GM12801 (cell line): ENCODE data around the gene ST6GALNAC6.

ENCODE experiments used
- TF ChIP-seq, protein P1 (sequence below): IDR thresholded peaks from one replicate; pipeline ENCODE4 v1.5.1; 2011; ENCODE audit warnings: control low read depth; ENCODE audit not compliant: insufficient read length; ENCODE audit errors: extremely low read depth

ST6GALNAC6 gene

DNA sequence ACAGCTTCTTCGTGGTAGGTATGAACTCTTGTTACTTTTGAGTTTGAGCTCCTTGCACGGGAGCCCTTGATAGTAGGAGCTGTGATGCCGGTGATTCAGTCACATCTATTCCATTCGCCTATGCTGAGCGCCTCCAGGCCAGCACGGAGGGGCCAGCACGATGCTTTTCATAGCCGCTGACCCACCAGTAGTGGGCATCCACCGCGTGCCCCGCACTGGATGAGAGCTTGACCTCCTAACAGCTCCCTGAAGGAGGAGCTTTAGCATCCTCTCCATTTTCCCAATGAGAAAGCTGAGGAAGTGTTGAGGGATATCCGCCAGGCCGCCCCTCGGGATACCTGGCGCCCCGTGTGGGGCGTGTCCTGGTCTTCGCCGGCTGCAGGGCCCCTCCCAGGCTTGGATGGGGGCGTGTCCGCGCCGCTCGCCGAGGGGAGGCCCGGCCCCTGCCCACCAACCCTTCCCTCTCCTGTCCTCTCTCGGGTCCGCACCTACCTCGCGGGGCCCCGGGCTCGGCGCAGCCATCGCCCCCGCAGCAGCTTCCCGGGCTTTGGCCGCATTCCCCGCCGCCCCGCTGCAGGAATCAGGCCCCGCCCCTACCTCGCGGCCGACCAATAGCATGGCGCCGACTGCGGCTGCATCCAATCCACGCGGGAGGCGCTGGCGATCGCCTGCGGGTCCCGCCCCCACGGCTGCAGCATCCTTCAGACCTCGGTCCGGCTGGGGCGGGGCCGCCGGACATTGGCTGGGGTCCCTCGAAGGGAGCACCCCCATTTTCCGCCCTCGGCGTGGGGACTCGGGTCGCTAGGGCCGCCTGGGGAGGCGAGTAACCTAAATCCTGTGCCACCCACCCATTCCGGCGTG, 31.1 kb upstream of the ST6GALNAC6 start, which contains the start of gene PIP5KL1:
Gene PIP5KL1, minus strand, starts transcription at position 547 of the 861 bp plus-strand sequence. Its CDS starts 25 bp downstream, at position 522.
- TF ChIP-seq, protein P1, sequence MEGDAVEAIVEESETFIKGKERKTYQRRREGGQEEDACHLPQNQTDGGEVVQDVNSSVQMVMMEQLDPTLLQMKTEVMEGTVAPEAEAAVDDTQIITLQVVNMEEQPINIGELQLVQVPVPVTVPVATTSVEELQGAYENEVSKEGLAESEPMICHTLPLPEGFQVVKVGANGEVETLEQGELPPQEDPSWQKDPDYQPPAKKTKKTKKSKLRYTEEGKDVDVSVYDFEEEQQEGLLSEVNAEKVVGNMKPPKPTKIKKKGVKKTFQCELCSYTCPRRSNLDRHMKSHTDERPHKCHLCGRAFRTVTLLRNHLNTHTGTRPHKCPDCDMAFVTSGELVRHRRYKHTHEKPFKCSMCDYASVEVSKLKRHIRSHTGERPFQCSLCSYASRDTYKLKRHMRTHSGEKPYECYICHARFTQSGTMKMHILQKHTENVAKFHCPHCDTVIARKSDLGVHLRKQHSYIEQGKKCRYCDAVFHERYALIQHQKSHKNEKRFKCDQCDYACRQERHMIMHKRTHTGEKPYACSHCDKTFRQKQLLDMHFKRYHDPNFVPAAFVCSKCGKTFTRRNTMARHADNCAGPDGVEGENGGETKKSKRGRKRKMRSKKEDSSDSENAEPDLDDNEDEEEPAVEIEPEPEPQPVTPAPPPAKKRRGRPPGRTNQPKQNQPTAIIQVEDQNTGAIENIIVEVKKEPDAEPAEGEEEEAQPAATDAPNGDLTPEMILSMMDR, result no peak

DNA sequence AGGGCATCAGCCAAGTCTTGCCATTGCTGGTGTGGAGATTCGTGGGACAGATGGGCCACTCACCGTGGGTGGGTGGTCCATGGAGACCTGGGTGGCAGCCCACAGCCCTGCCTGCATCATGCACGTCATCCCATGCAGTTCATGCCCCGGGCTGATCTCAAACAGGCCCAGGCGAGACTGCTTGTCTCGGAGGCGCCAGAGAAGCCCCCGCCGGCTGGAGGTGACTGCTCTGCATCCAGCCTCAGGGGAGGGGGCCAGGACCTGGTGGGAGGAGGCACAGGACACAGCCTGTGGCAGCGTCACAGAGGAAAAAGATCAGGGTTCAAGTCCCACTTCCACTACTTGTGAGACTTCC, 30.2 kb upstream of the ST6GALNAC6 start:
- TF ChIP-seq, protein P1, result no peak

DNA sequence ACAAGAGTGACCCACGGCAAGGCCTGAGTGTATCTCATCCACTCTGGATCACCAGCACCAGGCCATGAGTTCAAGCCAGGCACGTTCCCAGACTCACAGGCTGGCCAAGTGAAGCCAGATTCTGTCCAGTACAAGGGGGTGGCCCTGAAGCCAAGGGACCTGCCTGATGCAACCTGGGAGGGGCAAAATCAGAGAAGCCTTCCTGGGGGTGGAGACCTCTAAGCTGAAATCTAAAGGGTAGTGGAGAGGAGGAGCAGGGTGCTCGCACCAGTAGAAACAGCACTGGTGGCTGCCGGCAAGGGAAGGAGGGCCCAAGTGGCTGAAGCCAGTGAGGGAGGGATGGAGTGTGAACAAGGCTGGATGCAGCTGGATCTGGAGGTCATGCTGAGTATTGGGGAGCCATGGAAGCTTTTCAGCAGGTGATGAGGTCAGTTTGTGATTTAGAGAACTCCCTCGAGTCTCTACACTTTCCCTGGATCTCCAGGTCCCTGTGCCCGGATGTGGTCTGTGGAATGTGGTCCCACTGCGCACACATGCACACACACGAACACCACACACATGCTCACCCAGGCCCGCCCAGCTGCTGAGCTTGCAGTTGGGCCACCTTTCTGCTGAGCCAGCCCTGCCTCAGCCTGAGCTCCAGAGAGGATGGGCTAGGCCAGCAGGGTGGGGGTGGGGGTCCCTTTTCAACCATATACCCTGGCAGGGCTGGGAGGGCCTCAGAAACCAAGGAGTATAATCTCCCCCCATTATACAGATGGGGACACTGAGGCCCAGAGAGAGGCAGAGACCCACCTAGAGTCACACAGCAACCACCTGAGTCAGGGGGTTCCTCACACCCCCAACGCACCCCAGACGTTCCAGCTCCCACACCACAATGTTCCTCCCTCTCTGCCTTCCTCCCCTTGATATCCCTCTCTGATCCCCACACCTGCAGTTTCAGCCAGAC, 29.5 kb upstream of the ST6GALNAC6 start:
- TF ChIP-seq, protein P1, result no peak

DNA sequence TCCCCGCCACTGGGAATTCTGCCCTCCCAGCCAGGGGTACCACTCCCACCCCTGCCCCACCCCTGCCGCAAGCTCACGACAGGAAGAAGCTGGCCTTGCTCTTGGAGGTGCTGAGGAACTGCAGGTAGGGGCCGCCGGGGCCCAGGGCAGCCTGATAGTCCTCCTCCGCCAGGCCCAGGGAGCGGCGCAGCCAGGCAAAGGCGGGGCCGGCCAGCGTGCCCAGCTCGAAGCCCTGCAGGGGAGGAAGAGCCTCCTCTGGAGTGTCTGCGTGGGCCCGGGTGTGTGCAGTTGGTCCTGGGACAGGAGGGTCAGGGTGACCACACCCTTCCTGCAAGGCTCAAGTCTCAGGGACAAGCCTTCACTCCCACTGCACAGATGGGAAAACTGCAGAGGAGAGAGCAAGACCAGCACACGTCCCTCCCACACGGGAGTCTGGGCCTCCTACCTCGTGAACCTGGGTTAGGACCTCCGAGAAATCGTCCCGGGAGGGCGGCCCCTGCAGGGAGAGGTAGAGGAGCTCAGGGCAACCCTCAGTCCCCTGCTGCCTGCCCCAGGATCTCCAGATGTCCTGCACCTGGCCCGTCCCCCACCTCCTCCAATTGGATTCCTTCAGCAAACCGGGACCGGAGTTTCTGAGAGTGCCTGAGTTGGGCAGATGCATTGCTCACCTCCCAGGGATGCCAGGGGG, 28.7 kb upstream of the ST6GALNAC6 start:
- TF ChIP-seq, protein P1, result no peak

DNA sequence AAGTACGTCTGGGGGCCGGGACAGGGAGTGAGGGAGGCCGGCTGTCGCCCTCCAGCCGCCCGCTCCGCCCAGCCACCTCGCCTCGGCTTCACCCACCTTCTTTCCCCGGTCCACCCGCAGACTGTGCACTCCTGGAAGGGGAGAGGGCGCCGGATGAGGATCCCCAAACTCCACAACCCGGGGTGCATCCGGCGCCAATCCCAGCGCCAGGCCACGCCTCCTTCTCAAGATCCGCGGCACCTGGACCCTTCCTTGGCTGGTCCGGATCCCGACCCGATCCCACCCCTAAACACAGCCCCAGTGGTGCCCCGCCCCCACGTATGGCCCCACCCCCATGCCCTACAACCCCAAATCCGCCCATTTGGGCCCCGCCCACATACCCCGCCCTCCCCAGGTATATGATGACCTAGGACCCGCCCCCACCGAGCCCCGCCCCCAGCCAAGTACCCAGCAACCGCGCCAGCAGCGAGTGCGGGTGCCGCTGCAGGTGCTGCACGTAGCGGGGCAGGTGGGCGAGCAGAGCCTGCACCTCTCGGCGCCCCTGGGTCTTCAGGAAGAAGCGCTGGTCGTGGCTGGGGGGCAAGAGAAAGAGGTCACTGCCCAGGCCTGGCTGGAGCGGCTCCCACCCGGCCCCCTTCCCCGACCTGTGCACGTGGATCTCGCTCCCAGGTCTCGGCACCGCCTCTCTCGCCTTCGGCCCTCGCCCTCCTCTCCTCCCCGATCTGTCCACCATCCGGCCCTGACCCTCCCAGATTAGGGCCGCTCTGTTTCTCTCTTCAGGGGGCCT, 28.0 kb upstream of the ST6GALNAC6 start:
- TF ChIP-seq, protein P1, result no peak

DNA sequence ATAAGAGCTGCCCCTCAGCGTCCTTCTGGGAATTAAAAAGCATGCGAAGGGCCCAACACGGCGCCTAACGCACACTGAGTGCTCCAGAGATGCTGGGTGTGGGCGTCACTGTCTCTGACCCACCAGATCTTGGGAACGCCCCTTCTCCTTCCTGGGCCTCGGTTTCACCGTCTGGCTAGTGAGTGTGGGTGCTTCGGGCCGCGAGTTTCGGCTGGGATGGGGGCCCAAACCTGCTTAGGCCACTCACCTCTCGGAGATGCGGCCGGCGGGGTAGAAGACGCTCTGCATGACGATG, 27.4 kb upstream of the ST6GALNAC6 start:
- TF ChIP-seq, protein P1, result no peak
